ENCODE measurements around the gene EIF5A.

- TF ChIP-seq CTCF (IDR thresholded peaks at IDR 0.05) (no peak), POLR2A (IDR thresholded peaks at IDR 0.05) (no peak)
These were observed 6.7 kb downstream of the EIF5A start for GRCh38 chr17:7313890-7314718.
